Cardiac fibroblast (primary cell): ENCODE results near the gene ZNF667.

ENCODE experiments used
- DNase-seq, 2 donors: peaks; one replicate each; pipeline versions ENCODE4 v3.0.0 to v3.0.0-alpha.2; 2010; ENCODE audit warnings: low read depth in 2 of 2
- H3K4me3 ChIP-seq, 2 donors: replicated peaks in 1 of 2; 1 replicate in 1 of 2; 2 replicates in 1 of 2; pipeline ENCODE4 v1.5.1; 2011; ENCODE audit warnings: low read depth in 2 of 2, low read length in 2 of 2, mild to moderate bottlenecking in 2 of 2, moderate library complexity in 1 of 2
- TF ChIP-seq, protein P1 (sequence below): IDR thresholded peaks from one replicate; pipeline ENCODE4 v1.5.1; 2011; ENCODE audit warnings: low read depth, mild to moderate bottlenecking, low read length, inconsistent platforms

Gene ZNF667

DNA sequence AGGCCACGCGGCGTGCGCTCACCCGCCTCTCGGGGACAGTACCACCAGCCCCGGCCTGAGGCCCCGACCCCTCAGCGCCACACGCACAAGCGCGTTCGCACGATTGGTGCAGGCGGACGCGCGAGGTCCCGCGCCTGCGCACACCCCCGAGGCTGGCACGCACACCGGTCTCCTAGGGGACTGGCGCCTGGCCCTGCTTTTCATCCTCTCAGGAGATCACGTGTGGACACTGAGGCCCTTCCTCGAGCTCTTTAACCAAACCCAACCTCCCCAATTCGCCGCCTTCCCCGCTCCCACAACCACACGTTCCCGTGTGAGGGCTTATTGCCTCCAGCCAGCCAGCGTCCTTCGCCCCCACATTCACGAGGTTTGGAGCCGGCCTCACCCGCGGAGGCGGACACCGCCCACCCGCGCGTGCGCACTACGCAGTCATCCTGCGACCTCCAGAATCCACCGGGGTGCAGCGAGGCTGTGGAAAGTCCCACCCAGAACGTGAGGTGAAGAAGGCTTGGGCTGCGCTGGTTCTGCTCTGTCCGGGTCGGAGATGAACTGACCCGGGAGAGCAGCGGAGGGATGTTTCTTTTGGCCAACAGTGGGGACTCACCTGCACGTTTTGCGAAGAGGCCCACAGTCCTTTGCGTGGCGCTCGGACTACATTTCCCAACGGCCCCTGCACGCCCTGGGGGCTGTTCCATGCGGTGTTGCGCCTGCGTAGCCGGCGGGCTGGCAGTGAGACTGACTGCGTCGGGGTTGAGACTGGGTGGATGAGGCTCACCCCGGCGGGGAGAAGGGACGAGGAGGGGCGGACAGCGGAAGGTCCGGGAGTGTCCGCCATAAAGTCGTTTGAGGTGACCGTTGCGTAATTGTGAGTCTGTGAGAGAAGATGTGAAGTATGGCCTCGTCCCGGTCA is 539 bp upstream of the ZNF667 start:
- peak; percentile 94 to 95 for DNase-seq
- peak overlapping the region; percentile 64 to 92 for H3K4me3 ChIP-seq
- TF ChIP-seq, protein P1, sequence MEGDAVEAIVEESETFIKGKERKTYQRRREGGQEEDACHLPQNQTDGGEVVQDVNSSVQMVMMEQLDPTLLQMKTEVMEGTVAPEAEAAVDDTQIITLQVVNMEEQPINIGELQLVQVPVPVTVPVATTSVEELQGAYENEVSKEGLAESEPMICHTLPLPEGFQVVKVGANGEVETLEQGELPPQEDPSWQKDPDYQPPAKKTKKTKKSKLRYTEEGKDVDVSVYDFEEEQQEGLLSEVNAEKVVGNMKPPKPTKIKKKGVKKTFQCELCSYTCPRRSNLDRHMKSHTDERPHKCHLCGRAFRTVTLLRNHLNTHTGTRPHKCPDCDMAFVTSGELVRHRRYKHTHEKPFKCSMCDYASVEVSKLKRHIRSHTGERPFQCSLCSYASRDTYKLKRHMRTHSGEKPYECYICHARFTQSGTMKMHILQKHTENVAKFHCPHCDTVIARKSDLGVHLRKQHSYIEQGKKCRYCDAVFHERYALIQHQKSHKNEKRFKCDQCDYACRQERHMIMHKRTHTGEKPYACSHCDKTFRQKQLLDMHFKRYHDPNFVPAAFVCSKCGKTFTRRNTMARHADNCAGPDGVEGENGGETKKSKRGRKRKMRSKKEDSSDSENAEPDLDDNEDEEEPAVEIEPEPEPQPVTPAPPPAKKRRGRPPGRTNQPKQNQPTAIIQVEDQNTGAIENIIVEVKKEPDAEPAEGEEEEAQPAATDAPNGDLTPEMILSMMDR: no peak

DNA sequence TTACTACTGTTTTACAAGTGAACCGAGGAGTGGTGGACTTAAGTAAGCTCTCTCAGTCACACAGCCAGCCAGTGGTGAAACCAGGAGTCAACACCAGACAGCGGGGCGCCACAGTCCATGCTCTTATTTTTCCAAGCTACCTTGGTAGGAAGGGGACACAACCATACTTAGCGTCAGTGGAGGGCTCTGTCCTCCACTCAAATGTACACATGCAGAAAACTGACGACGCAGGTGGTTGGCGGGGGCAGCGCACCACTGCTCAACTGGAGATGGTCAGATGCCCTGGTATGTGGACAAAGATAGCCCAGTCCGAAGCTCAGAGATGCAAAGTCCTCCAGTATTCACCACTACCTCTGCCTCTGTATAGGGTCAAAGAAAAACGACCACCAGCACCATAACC is 1.1 kb downstream of the ZNF667 start:
- DNase-seq: no peak
- TF ChIP-seq, protein P1: no peak
- H3K4me3 ChIP-seq: peak overlapping the region in 1 of 2 donors; percentile 92

DNA sequence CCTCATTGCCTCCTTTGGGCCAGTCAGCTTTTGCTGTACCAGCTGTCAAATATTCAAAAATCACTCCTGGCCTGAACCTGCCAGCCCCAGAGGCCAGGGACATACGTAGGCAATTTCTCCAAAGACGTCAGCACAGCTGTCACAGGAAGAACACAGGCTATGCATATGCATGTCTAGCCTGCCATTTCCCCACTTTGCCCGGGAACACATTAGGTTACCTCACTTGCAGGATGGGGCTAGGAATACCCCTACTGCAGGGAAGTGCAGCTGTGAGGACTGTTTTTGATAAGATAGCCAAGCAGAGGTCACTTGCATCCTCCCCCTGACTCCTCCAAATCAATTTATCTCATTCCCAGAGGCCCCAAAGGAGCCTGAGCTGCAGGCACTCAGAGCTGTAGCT is 2.8 kb downstream of the ZNF667 start:
- H3K4me3 ChIP-seq: no peak overlapping the region
- TF ChIP-seq, protein P1: no peak
- peak in 1 of 2 donors; percentile 2 for DNase-seq

DNA sequence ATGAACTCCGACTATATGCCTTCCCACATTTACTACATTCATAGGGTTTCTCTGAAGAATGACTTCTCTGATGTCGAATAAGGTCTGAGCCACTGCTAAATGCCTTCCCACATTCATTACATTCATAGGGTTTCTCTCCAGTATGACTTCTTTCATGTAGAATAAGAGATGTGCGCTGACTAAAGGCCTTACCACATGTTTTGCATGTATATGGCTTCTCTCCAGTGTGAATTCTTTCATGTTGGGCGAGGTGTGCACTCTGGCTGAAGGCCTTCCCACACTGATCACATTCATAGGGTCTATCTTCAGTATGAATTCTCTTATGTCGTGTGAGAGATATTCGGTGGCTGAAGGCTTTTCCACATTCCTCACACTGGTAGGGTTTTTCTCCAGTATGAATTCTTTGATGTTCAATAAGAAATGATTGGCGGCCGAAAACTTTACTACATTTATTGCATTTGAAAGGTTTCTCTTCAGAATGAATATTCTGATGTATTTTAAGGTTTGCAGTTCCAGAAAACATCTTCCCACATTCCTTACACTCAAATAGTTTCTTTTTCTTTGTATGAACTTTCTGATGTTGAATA is 35.8 kb downstream of the ZNF667 start:
- no peak overlapping the region for H3K4me3 ChIP-seq
- TF ChIP-seq, protein P1: no peak
- DNase-seq: no peak

DNA sequence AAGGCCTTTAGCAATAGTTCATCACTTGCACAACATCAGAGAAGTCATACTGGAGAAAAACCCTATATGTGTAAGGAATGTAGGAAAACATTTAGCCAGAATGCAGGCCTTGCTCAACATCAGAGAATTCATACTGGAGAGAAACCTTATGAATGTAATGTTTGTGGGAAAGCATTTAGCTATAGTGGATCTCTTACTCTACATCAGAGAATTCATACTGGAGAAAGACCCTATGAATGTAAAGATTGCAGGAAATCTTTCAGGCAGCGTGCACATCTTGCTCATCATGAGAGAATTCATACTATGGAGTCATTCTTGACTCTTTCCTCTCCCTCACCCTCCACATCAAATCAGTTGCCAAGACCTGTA is 53.2 kb downstream of the ZNF667 start:
- TF ChIP-seq, protein P1: no peak
- H3K4me3 ChIP-seq: no peak overlapping the region
- DNase-seq: peak in 1 of 2 donors; percentile 13

DNA sequence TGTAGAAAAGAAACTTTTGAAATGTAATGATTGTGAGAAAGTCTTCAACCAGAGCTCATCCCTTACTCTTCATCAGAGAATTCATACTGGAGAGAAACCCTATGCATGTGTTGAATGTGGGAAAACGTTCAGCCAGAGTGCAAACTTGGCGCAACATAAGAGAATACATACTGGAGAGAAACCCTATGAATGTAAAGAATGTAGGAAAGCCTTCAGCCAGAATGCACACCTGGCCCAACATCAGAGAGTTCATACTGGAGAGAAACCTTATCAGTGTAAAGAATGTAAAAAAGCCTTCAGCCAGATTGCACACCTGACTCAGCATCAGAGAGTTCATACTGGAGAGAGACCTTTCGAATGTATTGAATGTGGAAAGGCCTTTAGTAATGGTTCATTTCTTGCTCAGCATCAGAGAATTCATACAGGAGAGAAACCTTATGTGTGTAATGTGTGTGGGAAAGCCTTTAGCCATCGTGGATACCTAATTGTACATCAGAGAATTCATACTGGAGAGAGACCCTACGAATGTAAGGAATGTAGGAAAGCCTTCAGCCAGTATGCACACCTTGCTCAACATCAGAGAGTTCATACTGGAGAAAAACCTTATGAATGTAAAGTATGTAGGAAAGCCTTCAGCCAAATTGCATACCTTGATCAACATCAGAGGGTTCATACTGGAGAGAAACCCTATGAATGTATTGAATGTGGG is 53.7 kb downstream of the ZNF667 start:
- DNase-seq: peak in 1 of 2 donors; percentile 16
- no peak overlapping the region for H3K4me3 ChIP-seq
- TF ChIP-seq, protein P1: no peak
